Fibroblast of lung (primary cell): Measurements from ENCODE around the gene SH3RF1.

Source experiments
- CTCF ChIP-seq, 2 donors: IDR thresholded peaks in 1 of 2; conservative IDR thresholded peaks in 1 of 2; 1 replicate in 1 of 2; 2 replicates in 1 of 2; pipeline ENCODE4 v1.5.1; 2011 to 2012; ENCODE audit warnings: low read length in 2 of 2, control low read depth in 1 of 2, inconsistent platforms in 1 of 2, low read depth in 1 of 2, mild to moderate bottlenecking in 1 of 2
- EZH2 ChIP-seq: IDR thresholded peaks from 2 replicates; pipeline ENCODE4 v1.5.1; 2012; ENCODE audit warnings: low read length, control low read depth, mild to moderate bottlenecking; ENCODE audit errors: missing control alignments

GRCh38 chr4:169201222-169202144, 69.3 kb downstream of the SH3RF1 start:
- TF ChIP-seq CTCF (conservative IDR thresholded peaks at IDR 0.05 in 1 of 2, IDR thresholded peaks at IDR 0.05 in 1 of 2; ENCODE audit: low read depth in 1 of 2, low read length in 2 of 2) (no peak), EZH2 (no peak)
